ENCODE measurements around the gene IL36A.

GRCh38 chr2:113039158-113039557, 33.9 kb downstream of the IL36A start:
- TF ChIP-seq CTCF (tag by site-specific recombination; IDR thresholded peaks at IDR 0.05) (no peak), ZNF324 (tag by site-specific recombination; IDR thresholded peaks at IDR 0.05) (no peak), ZNF114 (tag by site-specific recombination; IDR thresholded peaks at IDR 0.05) (no peak), SP2 (tag by site-specific recombination; IDR thresholded peaks at IDR 0.05) (no peak), ZNF558 (tag by site-specific recombination; IDR thresholded peaks at IDR 0.05) (no peak), ZNF792 (tag by site-specific recombination; IDR thresholded peaks at IDR 0.05) (no peak), ZBTB1 (tag by site-specific recombination; IDR thresholded peaks at IDR 0.05) (no peak), ZBTB21 (tag by site-specific recombination; IDR thresholded peaks at IDR 0.05) (no peak), ZNF629 (tag by site-specific recombination; IDR thresholded peaks at IDR 0.05) (no peak), TCF7L2 (IDR thresholded peaks at IDR 0.05; ENCODE audit: borderline replicate concordance, low read depth, low read length) (no peak), ZNF664 (tag by site-specific recombination; IDR thresholded peaks at IDR 0.05) (no peak), EGR2 (tag by site-specific recombination; IDR thresholded peaks at IDR 0.05; ENCODE audit: low read depth) (no peak)
